Measurements from ENCODE around the gene CERS6. TPM values are rescaled to one million over a fixed set of nuclear protein-coding genes. Genes with fewer than 3 reads are reported as not detected.

Gene CERS6
- total RNA-seq, 1 donor from 2014 or later: 17.7 TPM

GRCh38 chr2:168819050-168819715, 363.1 kb downstream of the CERS6 start:
- no peaks in the 10 kb centered on the region for H3K36me3 ChIP-seq (ENCODE audit: control insufficient read depth, insufficient read depth, low read length)
- H3K4me3 ChIP-seq (ENCODE audit: low read depth, low read length): no peak overlapping the region
- no peaks in the 10 kb centered on the region for H3K27me3 ChIP-seq (ENCODE audit: control insufficient read depth, insufficient read depth, low read length)
- DNase-seq (ENCODE audit: low read depth): no peak
- no peak for TF ChIP-seq CTCF (IDR thresholded peaks at IDR 0.05; ENCODE audit: insufficient read depth, low read length, poor library complexity, severe bottlenecking)

- Histone ChIP-seq H3K27me3 (ENCODE audit: control insufficient read depth, insufficient read depth, low read length) (no peaks in the 10 kb centered on the region), H3K4me3 (ENCODE audit: low read depth, low read length) (no peak overlapping the region), H3K36me3 (ENCODE audit: control insufficient read depth, insufficient read depth, low read length) (no peaks in the 10 kb centered on the region)
- no peak for DNase-seq (ENCODE audit: low read depth)
- no peak for TF ChIP-seq CTCF (IDR thresholded peaks at IDR 0.05; ENCODE audit: insufficient read depth, low read length, poor library complexity, severe bottlenecking)
Observed at GRCh38 chr2:168819829-168820489, 363.9 kb downstream of the CERS6 start.

GRCh38 chr2:168821577-168821976, 365.5 kb downstream of the CERS6 start:
- DNase-seq (ENCODE audit: low read depth): no peak
- TF ChIP-seq CTCF (IDR thresholded peaks at IDR 0.05; ENCODE audit: insufficient read depth, low read length, poor library complexity, severe bottlenecking): no peak
- no peak overlapping the region for H3K4me3 ChIP-seq (ENCODE audit: low read depth, low read length)

GRCh38 chr2:168821992-168822391, 365.9 kb downstream of the CERS6 start:
- Histone ChIP-seq H3K27me3 (ENCODE audit: control insufficient read depth, insufficient read depth, low read length) (no peaks in the 10 kb centered on the region), H3K36me3 (ENCODE audit: control insufficient read depth, insufficient read depth, low read length) (no peaks in the 10 kb centered on the region), H3K4me3 (ENCODE audit: low read depth, low read length) (no peak overlapping the region)
- DNase-seq (ENCODE audit: low read depth): no peak
- TF ChIP-seq CTCF (IDR thresholded peaks at IDR 0.05; ENCODE audit: insufficient read depth, low read length, poor library complexity, severe bottlenecking): no peak

More at GRCh38 chr2:168821577-168821976, 365.5 kb downstream of the CERS6 start:
- Histone ChIP-seq H3K27me3 (ENCODE audit: control insufficient read depth, insufficient read depth, low read length) (no peaks in the 10 kb centered on the region), H3K36me3 (ENCODE audit: control insufficient read depth, insufficient read depth, low read length) (no peaks in the 10 kb centered on the region)

Other genes starting within 250 kb of the CERS6 start
- gene STK39, start 208.7 kb upstream of the CERS6 start, total RNA-seq: 27.2 and 30.1 TPM in 2 replicates